ENCODE results near the gene TIMP2. TPM values are rescaled to one million over a fixed set of nuclear protein-coding genes. Genes with fewer than 3 reads are reported as not detected.

TIMP2 gene
- total RNA-seq, 2 experiments from 2014 or later = 6.2 to 7.0 TPM

DNA sequence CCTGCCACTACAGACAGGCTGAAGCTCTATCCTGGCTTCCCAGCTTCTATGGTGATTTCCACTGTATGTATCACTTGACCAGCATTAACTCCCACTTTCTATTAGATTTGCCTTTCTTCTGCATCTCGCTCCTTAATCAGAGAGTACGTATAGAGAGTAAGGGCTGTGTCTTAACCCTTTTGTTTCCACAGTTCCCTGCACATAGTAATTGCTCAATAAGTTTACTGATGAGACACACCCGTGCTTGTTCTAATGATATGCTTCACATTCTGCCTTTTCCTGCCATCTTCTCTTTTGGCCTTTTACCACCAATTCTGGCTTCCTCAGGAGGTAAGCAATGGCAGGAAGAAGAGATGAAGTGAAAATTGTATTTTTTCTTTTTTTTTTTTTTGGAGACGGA lies 64.0 kb downstream of the TIMP2 start:
- H3K27me3 ChIP-seq (ENCODE audit: control insufficient read depth in 1 of 2, insufficient read depth in 2 of 2, low read length in 2 of 2) = no peaks in the 10 kb centered on the region
- H3K4me1 ChIP-seq (ENCODE audit: insufficient read depth, low read length) = peaks cover 7% of the 10 kb centered on the region
- no peak for DNase-seq
- no peaks in the 10 kb centered on the region for H3K4me1 Mint-ChIP-seq (ENCODE audit: low read depth)
- H3K36me3 Mint-ChIP-seq (ENCODE audit: low read depth) = no peaks in the 10 kb centered on the region
- no peak overlapping the region for H3K4me3 Mint-ChIP-seq
- ATAC-seq (ENCODE audit: poor library complexity) = no peak
- H3K9me3 Mint-ChIP-seq = no peaks in the 10 kb centered on the region
- H3K27me3 Mint-ChIP-seq = no peaks in the 10 kb centered on the region
- intact Hi-C loops (cut with DNase I, micrococcal nuclease) = no loop called here
- CTCF ChIA-PET = no interaction called here
- H3K27ac ChIP-seq (ENCODE audit: low read depth in 1 of 2, low read length in 2 of 2) = no peak overlapping the region
- H3K4me3 ChIP-seq (ENCODE audit: low read length) = no peak overlapping the region
- POLR2A ChIA-PET = no interaction called here
- TF ChIP-seq, protein P1, sequence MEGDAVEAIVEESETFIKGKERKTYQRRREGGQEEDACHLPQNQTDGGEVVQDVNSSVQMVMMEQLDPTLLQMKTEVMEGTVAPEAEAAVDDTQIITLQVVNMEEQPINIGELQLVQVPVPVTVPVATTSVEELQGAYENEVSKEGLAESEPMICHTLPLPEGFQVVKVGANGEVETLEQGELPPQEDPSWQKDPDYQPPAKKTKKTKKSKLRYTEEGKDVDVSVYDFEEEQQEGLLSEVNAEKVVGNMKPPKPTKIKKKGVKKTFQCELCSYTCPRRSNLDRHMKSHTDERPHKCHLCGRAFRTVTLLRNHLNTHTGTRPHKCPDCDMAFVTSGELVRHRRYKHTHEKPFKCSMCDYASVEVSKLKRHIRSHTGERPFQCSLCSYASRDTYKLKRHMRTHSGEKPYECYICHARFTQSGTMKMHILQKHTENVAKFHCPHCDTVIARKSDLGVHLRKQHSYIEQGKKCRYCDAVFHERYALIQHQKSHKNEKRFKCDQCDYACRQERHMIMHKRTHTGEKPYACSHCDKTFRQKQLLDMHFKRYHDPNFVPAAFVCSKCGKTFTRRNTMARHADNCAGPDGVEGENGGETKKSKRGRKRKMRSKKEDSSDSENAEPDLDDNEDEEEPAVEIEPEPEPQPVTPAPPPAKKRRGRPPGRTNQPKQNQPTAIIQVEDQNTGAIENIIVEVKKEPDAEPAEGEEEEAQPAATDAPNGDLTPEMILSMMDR (IDR thresholded peaks at IDR 0.05) = no peak
- H3K27ac Mint-ChIP-seq = no peak overlapping the region
- peaks cover 2% of the 10 kb centered on the region for H3K36me3 ChIP-seq (ENCODE audit: insufficient read depth, low read length)
- peaks cover 0 to under 1% of the 10 kb centered on the region in 2 experiments for H3K9me3 ChIP-seq (ENCODE audit: control insufficient read depth in 1 of 2, insufficient read depth in 1 of 2, low read length in 2 of 2)

DNA sequence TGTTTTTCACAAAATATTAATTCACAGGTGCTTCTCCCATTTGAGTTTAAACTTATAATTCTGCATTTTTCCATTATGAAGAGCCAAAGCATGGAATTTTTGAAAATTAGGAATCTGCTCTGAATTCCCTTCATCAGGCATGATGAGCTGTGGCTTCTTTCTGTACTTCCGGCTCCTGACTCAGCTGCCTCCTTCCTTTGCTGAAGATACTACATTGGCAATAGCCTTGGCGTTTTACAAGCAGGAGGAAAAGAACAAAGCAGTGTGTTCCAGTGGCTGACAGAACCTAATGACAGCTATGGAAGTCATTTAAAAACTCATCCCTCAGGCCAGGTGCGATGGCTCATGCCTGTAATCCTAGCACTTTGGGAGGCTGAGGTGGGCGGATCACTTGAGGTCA lies 66.1 kb downstream of the TIMP2 start:
- Mint-ChIP-seq H3K27ac (no peak overlapping the region), H3K4me3 (no peak overlapping the region), H3K4me1 (ENCODE audit: low read depth) (no peaks in the 10 kb centered on the region), H3K36me3 (ENCODE audit: low read depth) (no peaks in the 10 kb centered on the region), H3K27me3 (no peaks in the 10 kb centered on the region), H3K9me3 (no peaks in the 10 kb centered on the region)
- TF ChIP-seq, protein P1 (IDR thresholded peaks at IDR 0.05) = no peak
- Histone ChIP-seq H3K4me1 (ENCODE audit: insufficient read depth, low read length) (no peaks in the 10 kb centered on the region), H3K27me3 (ENCODE audit: control insufficient read depth in 1 of 2, insufficient read depth in 2 of 2, low read length in 2 of 2) (no peaks in the 10 kb centered on the region), H3K4me3 (ENCODE audit: low read length) (no peak overlapping the region), H3K9me3 (ENCODE audit: control insufficient read depth in 1 of 2, insufficient read depth in 1 of 2, low read length in 2 of 2) (peaks cover 0 to 3% of the 10 kb centered on the region in 2 experiments), H3K27ac (ENCODE audit: low read depth in 1 of 2, low read length in 2 of 2) (no peak overlapping the region), H3K36me3 (ENCODE audit: insufficient read depth, low read length) (peaks cover 2% of the 10 kb centered on the region)
- ChIA-PET POLR2A (no interaction called here), CTCF (no interaction called here)
- no peak for DNase-seq
- ATAC-seq (ENCODE audit: poor library complexity) = no peak
- intact Hi-C loops (cut with DNase I, micrococcal nuclease) = no loop called here

DNA sequence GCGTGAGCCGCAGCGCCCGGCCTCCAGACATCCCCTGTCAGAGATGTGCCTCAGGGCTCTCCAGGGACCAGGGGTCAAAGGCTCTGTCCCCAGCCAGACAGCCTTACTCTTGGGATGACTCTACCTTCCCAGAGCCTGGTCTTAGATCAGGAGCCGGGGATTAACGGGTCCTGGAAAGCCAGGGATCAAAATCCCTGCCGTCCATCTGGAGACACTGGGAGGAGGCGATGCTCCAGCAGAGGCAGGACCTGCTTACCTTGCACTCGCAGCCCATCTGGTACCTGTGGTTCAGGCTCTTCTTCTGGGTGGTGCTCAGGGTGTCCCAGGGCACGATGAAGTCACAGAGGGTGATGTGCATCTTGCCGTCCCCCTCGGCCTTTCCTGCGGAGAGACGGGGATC lies 67.9 kb downstream of the TIMP2 start:
- intact Hi-C loops (cut with DNase I, micrococcal nuclease) = no loop called here
- Histone ChIP-seq H3K9me3 (ENCODE audit: control insufficient read depth in 1 of 2, insufficient read depth in 1 of 2, low read length in 2 of 2) (peaks cover 0 to 3% of the 10 kb centered on the region in 2 experiments), H3K4me3 (ENCODE audit: low read length) (no peak overlapping the region), H3K4me1 (ENCODE audit: insufficient read depth, low read length) (no peaks in the 10 kb centered on the region), H3K36me3 (ENCODE audit: insufficient read depth, low read length) (peaks cover 2% of the 10 kb centered on the region), H3K27ac (ENCODE audit: low read depth in 1 of 2, low read length in 2 of 2) (no peak overlapping the region), H3K27me3 (ENCODE audit: control insufficient read depth in 1 of 2, insufficient read depth in 2 of 2, low read length in 2 of 2) (no peaks in the 10 kb centered on the region)
- Mint-ChIP-seq H3K36me3 (ENCODE audit: low read depth) (no peaks in the 10 kb centered on the region), H3K27ac (no peak overlapping the region), H3K4me3 (no peak overlapping the region), H3K9me3 (no peaks in the 10 kb centered on the region), H3K4me1 (ENCODE audit: low read depth) (no peaks in the 10 kb centered on the region), H3K27me3 (no peaks in the 10 kb centered on the region)
- TF ChIP-seq, protein P1 (IDR thresholded peaks at IDR 0.05) = no peak
- no peak for DNase-seq
- ATAC-seq (ENCODE audit: poor library complexity) = no peak
- ChIA-PET POLR2A (no interaction called here), CTCF (interaction anchor here (0.5 kb wide), 1 partner anchor 172 kb away, joined by 3 read pairs; no protein-coding TSS in a partner anchor)
